ENCODE results near the gene IVNS1ABP. TPM values are rescaled to one million over a fixed set of nuclear protein-coding genes. Genes with fewer than 3 reads are reported as not detected.
A peak's percentile ranks its signal among the peaks of the same experiment; 100 is the strongest.

The IVNS1ABP gene
- total and polyA plus RNA-seq, 9 of the 15 experiments (the other 6 are each of a cell fraction or from before 2014, with no cell fraction given), result 30.6 to 126 (median 77.7) TPM

DNA sequence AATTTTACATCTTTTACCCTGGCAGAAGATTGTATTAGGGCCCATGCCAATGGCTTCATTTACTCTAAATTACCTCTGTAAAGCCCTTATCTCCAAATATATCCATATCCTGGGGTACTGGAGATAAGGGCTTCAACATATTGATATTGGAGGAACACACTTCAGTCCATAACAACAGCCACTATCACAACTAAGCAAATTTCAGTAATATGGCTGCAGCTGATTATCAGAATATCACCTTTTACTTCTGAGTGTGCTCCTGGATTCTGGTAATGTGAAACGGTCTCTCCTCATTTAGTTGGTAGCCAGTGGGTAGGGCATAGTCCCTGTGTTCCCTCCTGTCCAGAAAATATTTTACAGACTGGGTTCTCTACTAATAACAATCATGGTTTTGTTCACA, 53.3 kb downstream of the IVNS1ABP start (continued):
- TF ChIP-seq FOXM1 (IDR thresholded peaks at IDR 0.05; ENCODE audit: low read depth) (0 out of 2 replicates have a peak, but pooled peaks have one; percentile 10), FOXM1 (CRISPR knock-in tag; IDR thresholded peaks at IDR 0.05; ENCODE audit: low read depth) (no peak), ZKSCAN1 (IDR thresholded peaks at IDR 0.05; ENCODE audit: low read depth, low read length) (no peak), ZNF589 (CRISPR knock-in tag; IDR thresholded peaks at IDR 0.05; ENCODE audit: low read depth) (no peak), HDAC1 (IDR thresholded peaks at IDR 0.05) (no peak), HDAC6 (IDR thresholded peaks at IDR 0.05; ENCODE audit: low read depth, low read length) (no peak), ZNF551 (CRISPR knock-in tag; IDR thresholded peaks at IDR 0.05) (no peak), HOXB6 (CRISPR knock-in tag; IDR thresholded peaks at IDR 0.05; ENCODE audit: borderline replicate concordance) (no peak), EP300 (IDR thresholded peaks at IDR 0.05; ENCODE audit: low read length) (peak; percentile 79), TRIM24 (IDR thresholded peaks at IDR 0.05) (peak in 1 of 2 experiments; percentile 43; a peak in 1 of 4 replicates), E2F3 (CRISPR knock-in tag; IDR thresholded peaks at IDR 0.05) (no peak), ZBTB17 (CRISPR knock-in tag; IDR thresholded peaks at IDR 0.05) (no peak), TEAD1 (CRISPR knock-in tag; IDR thresholded peaks at IDR 0.05) (no peak), ZNF23 (CRISPR knock-in tag; IDR thresholded peaks at IDR 0.05) (no peak), HNRNPH1 (optimal IDR thresholded peaks at IDR 0.05; ENCODE audit: low read depth, low read length) (no peak), ZNF121 (CRISPR knock-in tag; conservative IDR thresholded peaks at IDR 0.05) (no peak), ARID1B (IDR thresholded peaks at IDR 0.05) (peak; percentile 82), CBX2 (IDR thresholded peaks at IDR 0.05; ENCODE audit: insufficient read depth, low read length, poor library complexity, severe bottlenecking) (no peak), TEAD2 (tag; IDR thresholded peaks at IDR 0.05) (no peak)
- TF ChIP-seq, protein P1, sequence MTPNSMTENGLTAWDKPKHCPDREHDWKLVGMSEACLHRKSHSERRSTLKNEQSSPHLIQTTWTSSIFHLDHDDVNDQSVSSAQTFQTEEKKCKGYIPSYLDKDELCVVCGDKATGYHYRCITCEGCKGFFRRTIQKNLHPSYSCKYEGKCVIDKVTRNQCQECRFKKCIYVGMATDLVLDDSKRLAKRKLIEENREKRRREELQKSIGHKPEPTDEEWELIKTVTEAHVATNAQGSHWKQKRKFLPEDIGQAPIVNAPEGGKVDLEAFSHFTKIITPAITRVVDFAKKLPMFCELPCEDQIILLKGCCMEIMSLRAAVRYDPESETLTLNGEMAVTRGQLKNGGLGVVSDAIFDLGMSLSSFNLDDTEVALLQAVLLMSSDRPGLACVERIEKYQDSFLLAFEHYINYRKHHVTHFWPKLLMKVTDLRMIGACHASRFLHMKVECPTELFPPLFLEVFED (CRISPR knock-in tag; conservative IDR thresholded peaks at IDR 0.05), result no peak
- TF ChIP-seq, protein P2, sequence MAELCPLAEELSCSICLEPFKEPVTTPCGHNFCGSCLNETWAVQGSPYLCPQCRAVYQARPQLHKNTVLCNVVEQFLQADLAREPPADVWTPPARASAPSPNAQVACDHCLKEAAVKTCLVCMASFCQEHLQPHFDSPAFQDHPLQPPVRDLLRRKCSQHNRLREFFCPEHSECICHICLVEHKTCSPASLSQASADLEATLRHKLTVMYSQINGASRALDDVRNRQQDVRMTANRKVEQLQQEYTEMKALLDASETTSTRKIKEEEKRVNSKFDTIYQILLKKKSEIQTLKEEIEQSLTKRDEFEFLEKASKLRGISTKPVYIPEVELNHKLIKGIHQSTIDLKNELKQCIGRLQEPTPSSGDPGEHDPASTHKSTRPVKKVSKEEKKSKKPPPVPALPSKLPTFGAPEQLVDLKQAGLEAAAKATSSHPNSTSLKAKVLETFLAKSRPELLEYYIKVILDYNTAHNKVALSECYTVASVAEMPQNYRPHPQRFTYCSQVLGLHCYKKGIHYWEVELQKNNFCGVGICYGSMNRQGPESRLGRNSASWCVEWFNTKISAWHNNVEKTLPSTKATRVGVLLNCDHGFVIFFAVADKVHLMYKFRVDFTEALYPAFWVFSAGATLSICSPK (IDR thresholded peaks at IDR 0.05; ENCODE audit: borderline replicate concordance), result no peak
- TF ChIP-seq, protein P3, sequence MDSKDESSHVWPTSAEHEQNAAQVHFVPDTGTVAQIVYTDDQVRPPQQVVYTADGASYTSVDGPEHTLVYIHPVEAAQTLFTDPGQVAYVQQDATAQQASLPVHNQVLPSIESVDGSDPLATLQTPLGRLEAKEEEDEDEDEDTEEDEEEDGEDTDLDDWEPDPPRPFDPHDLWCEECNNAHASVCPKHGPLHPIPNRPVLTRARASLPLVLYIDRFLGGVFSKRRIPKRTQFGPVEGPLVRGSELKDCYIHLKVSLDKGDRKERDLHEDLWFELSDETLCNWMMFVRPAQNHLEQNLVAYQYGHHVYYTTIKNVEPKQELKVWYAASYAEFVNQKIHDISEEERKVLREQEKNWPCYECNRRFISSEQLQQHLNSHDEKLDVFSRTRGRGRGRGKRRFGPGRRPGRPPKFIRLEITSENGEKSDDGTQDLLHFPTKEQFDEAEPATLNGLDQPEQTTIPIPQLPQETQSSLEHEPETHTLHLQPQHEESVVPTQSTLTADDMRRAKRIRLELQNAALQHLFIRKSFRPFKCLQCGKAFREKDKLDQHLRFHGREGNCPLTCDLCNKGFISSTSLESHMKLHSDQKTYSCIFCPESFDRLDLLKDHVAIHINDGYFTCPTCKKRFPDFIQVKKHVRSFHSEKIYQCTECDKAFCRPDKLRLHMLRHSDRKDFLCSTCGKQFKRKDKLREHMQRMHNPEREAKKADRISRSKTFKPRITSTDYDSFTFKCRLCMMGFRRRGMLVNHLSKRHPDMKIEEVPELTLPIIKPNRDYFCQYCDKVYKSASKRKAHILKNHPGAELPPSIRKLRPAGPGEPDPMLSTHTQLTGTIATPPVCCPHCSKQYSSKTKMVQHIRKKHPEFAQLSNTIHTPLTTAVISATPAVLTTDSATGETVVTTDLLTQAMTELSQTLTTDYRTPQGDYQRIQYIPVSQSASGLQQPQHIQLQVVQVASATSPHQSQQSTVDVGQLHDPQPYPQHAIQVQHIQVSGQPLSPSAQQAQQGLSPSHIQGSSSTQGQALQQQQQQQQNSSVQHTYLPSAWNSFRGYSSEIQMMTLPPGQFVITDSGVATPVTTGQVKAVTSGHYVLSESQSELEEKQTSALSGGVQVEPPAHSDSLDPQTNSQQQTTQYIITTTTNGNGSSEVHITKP (IDR thresholded peaks at IDR 0.05; ENCODE audit: partially characterized antibody), result no peak
- TF ChIP-seq, protein P4, sequence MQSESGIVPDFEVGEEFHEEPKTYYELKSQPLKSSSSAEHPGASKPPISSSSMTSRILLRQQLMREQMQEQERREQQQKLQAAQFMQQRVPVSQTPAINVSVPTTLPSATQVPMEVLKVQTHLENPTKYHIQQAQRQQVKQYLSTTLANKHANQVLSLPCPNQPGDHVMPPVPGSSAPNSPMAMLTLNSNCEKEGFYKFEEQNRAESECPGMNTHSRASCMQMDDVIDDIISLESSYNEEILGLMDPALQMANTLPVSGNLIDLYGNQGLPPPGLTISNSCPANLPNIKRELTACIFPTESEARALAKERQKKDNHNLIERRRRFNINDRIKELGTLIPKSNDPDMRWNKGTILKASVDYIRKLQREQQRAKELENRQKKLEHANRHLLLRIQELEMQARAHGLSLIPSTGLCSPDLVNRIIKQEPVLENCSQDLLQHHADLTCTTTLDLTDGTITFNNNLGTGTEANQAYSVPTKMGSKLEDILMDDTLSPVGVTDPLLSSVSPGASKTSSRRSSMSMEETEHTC (IDR thresholded peaks at IDR 0.05), result no peak
